IMR-90 (cell line): Measurements from ENCODE around the gene MTPN. TPM values are rescaled to one million over a fixed set of nuclear protein-coding genes. Genes with fewer than 3 reads are reported as not detected.

Source experiments
- ATAC-seq: fragments of 200-7000 bp; cut with Tn5 transposase; 2 replicates; pipeline ENCODE4 v1.9.1; 2020; ENCODE audit warnings: low read depth, mild to moderate bottlenecking, moderate library complexity
- BruUV-seq: library from RNA; stranded (reverse); fragments of 400-500 nt; replicated peaks from 2 replicates; lab custom pipeline; 2021; lab: Mats Ljungman, UMichigan
- CTCF ChIA-PET: fragments of 300-600 bp; formaldehyde crosslinking; extraction: SDS; loops from one replicate; lab custom pipeline; 2021; ENCODE audit warnings: antibody characterized with exemption; lab: Yijun Ruan, JAX
- POLR2A ChIA-PET: fragments of 300-600 bp; sonication (Branson Sonifier 250); formaldehyde crosslinking; loops from one replicate; lab custom pipeline; 2022; ENCODE audit warnings: antibody characterized with exemption; ENCODE audit not compliant: unreplicated experiment; lab: Charles Lee
- DNase-seq: peaks from one replicate; pipeline ENCODE4 v3.0.0; 2013
- H2AFZ ChIP-seq: replicated peaks from 2 replicates; pipeline ENCODE3; 2013; ENCODE audit warnings: low read length, mild to moderate bottlenecking; ENCODE audit not compliant: poor library complexity
- H2AK5ac ChIP-seq: 2 replicates; pipeline ENCODE4 v1.6.1; 2013; ENCODE audit warnings: low read depth, low read length, inconsistent platforms
- H2AK9ac ChIP-seq: replicated peaks from 2 replicates; pipeline ENCODE3; 2013; ENCODE audit warnings: mild to moderate bottlenecking, low read depth, low read length, moderate library complexity; ENCODE audit not compliant: poor library complexity
- H2BK120ac ChIP-seq: 2 replicates; pipeline ENCODE4 v1.6.1; 2013; ENCODE audit warnings: low read depth, low read length, inconsistent platforms
- H2BK15ac ChIP-seq: 3 replicates; pipeline ENCODE4 v1.6.1; 2013; ENCODE audit warnings: low read depth, low read length, inconsistent platforms
- H2BK20ac ChIP-seq: 2 replicates; pipeline ENCODE4 v1.6.1; 2013; ENCODE audit warnings: low read depth, mild to moderate bottlenecking, inconsistent platforms, low read length, moderate library complexity
- H2BK5ac ChIP-seq: 2 replicates; pipeline ENCODE4 v1.6.1; 2013; ENCODE audit warnings: mild to moderate bottlenecking, low read depth, low read length, inconsistent platforms; ENCODE audit not compliant: poor library complexity, severe bottlenecking
- H3K14ac ChIP-seq: replicated peaks from 2 replicates; pipeline ENCODE4 v1.6.1; 2013; ENCODE audit warnings: low read depth, low read length, inconsistent platforms
- H3K18ac ChIP-seq: 2 replicates; pipeline ENCODE4 v1.6.1; 2013; ENCODE audit warnings: low read depth, low read length, control low read depth
- H3K23ac ChIP-seq: 2 replicates; pipeline ENCODE4 v1.6.1; 2013; ENCODE audit warnings: low read depth, low read length, inconsistent platforms
- H3K27ac ChIP-seq: 2 replicates; pipeline ENCODE4 v1.5.1; 2013; ENCODE audit warnings: mild to moderate bottlenecking, control low read depth, low read length; ENCODE audit not compliant: insufficient read depth
- H3K27me3 ChIP-seq: 2 replicates; pipeline ENCODE4 v1.6.1; 2013; ENCODE audit warnings: low read length; ENCODE audit not compliant: control insufficient read depth, insufficient read depth
- H3K36me3 ChIP-seq: 2 replicates; pipeline ENCODE4 v1.6.1; 2013; ENCODE audit warnings: low read length, mixed read lengths; ENCODE audit not compliant: control insufficient read depth, insufficient read depth
- H3K4ac ChIP-seq: 2 replicates; pipeline ENCODE4 v1.6.1; 2013; ENCODE audit warnings: low read depth, low read length, inconsistent platforms
- H3K4me1 ChIP-seq: 2 replicates; pipeline ENCODE4 v1.6.1; 2013; ENCODE audit warnings: low read length, mixed read lengths; ENCODE audit not compliant: control insufficient read depth, insufficient read depth
- H3K4me2 ChIP-seq: 2 replicates; pipeline ENCODE4 v1.6.1; 2013; ENCODE audit warnings: low read depth, mild to moderate bottlenecking, control low read depth, low read length, moderate library complexity
- H3K4me3 ChIP-seq: 2 replicates; pipeline ENCODE4 v1.5.1; 2013; ENCODE audit warnings: low read depth, mild to moderate bottlenecking, control low read depth, low read length, moderate library complexity; ENCODE audit not compliant: insufficient read depth
- H3K56ac ChIP-seq: 2 replicates; pipeline ENCODE4 v1.6.1; 2013; ENCODE audit warnings: low read length, inconsistent platforms; ENCODE audit not compliant: insufficient read depth; ENCODE audit errors: extremely low read depth
- H3K79me1 ChIP-seq, 2 experiments: 2 replicates each; pipeline ENCODE4 v1.6.1; 2013; ENCODE audit warnings: low read length in 2 of 2, inconsistent platforms in 1 of 2, low read depth in 1 of 2
- H3K9ac ChIP-seq: 2 replicates; pipeline ENCODE4 v1.6.1; 2013; ENCODE audit warnings: low read depth, low read length, control low read depth
- H3K9me1 ChIP-seq: 2 replicates; pipeline ENCODE4 v1.6.1; 2013; ENCODE audit warnings: low read length, inconsistent platforms; ENCODE audit not compliant: insufficient read depth
- H3K9me3 ChIP-seq: 2 replicates; pipeline ENCODE4 v1.6.1; 2013; ENCODE audit warnings: low read length; ENCODE audit not compliant: control insufficient read depth, insufficient read depth
- H4K20me1 ChIP-seq: 2 replicates; pipeline ENCODE4 v1.6.1; 2013; ENCODE audit warnings: low read length, inconsistent platforms; ENCODE audit not compliant: insufficient read depth
- H4K5ac ChIP-seq: 2 replicates; pipeline ENCODE4 v1.6.1; 2013; ENCODE audit warnings: mild to moderate bottlenecking, low read depth, low read length, control low read depth
- H4K8ac ChIP-seq, 2 experiments: 2 replicates each; pipeline ENCODE4 v1.6.1; 2013; ENCODE audit warnings: low read depth in 2 of 2, low read length in 2 of 2, control low read depth in 1 of 2, inconsistent platforms in 1 of 2
- H4K91ac ChIP-seq: 2 replicates; pipeline ENCODE4 v1.6.1; 2013; ENCODE audit warnings: low read depth, low read length, inconsistent platforms; ENCODE audit not compliant: insufficient read depth
- BHLHE40 ChIP-seq: fragments of 150-350 bp; IDR thresholded peaks from 2 replicates; pipeline ENCODE4 v1.6.1; 2016; ENCODE audit warnings: mild to moderate bottlenecking, low read depth, low read length
- CEBPB ChIP-seq: IDR thresholded peaks from 2 replicates; pipeline ENCODE4 v1.6.1; 2012; ENCODE audit warnings: low read depth, low read length, improper control_type of control experiment
- CHD1 ChIP-seq: IDR thresholded peaks from 2 replicates; pipeline ENCODE4 v1.6.1; 2012; ENCODE audit warnings: low read depth, low read length, improper control_type of control experiment
- CTCF ChIP-seq: conservative IDR thresholded peaks from 2 replicates; pipeline ENCODE4 v1.5.1; 2012; ENCODE audit warnings: mild to moderate bottlenecking, low read depth, low read length, improper control_type of control experiment
- ELK1 ChIP-seq: fragments of 150-350 bp; IDR thresholded peaks from 2 replicates; pipeline ENCODE4 v1.6.1; 2016; ENCODE audit warnings: low read depth, mild to moderate bottlenecking, low read length, moderate library complexity, borderline replicate concordance
- FOS ChIP-seq: fragments of 150-350 bp; IDR thresholded peaks from 2 replicates; pipeline ENCODE4 v1.6.1; 2016; ENCODE audit warnings: low read depth, low read length
- MAFK ChIP-seq: IDR thresholded peaks from 2 replicates; pipeline ENCODE4 v1.6.1; 2012; ENCODE audit warnings: low read depth, low read length, improper control_type of control experiment
- MAZ ChIP-seq: IDR thresholded peaks from 2 replicates; pipeline ENCODE4 v1.6.1; 2012; ENCODE audit warnings: low read depth, mild to moderate bottlenecking, low read length, improper control_type of control experiment, moderate library complexity, borderline replicate concordance
- MXI1 ChIP-seq: IDR thresholded peaks from 2 replicates; pipeline ENCODE4 v1.6.1; 2012; ENCODE audit warnings: low read depth, mild to moderate bottlenecking, low read length, moderate library complexity, borderline replicate concordance
- NFE2L2 ChIP-seq: fragments of 150-350 bp; IDR thresholded peaks from 2 replicates; pipeline ENCODE4 v1.6.1; 2016; ENCODE audit warnings: low read depth, mild to moderate bottlenecking, low read length
- POLR2A ChIP-seq: IDR thresholded peaks from 2 replicates; pipeline ENCODE4 v1.6.1; 2012; ENCODE audit warnings: mild to moderate bottlenecking, low read depth, low read length
- RAD21 ChIP-seq: IDR thresholded peaks from 2 replicates; pipeline ENCODE4 v1.6.1; 2012; ENCODE audit warnings: low read length, improper control_type of control experiment
- RFX5 ChIP-seq: IDR thresholded peaks from 2 replicates; pipeline ENCODE4 v1.8.0; 2012; ENCODE audit warnings: low read depth, mild to moderate bottlenecking, low read length, moderate library complexity
- SMC3 ChIP-seq: fragments of 150-350 bp; IDR thresholded peaks from 2 replicates; pipeline ENCODE4 v1.6.1; 2016; ENCODE audit warnings: low read depth, mild to moderate bottlenecking, antibody characterized with exemption, low read length, moderate library complexity
- WGBS, 2 experiments: methylation state at CpG; one replicate each; pipeline versions ENCODE4 v1.1.5 to v1.1.7; 2013; ENCODE audit warnings: missing lambda C conversion rate in 2 of 2; ENCODE audit not compliant: insufficient read length in 1 of 2; ENCODE audit errors: extremely low coverage in 2 of 2; 5-methylcytosine and 5-hydroxymethylcytosine counted together
- dilution Hi-C: fragments of 300-500 bp; cut with HindIII; formaldehyde crosslinking; loops from one replicate; pipeline ENCODE4 v1.14.3; 2018; ENCODE audit warnings: low sequenced_read_pairs; ENCODE audit not compliant: unreplicated experiment
- in situ Hi-C: fragments of 300-500 bp; cut with MboI; formaldehyde crosslinking; loops from 3 replicates; pipeline ENCODE4 v1.14.3; 2019; ENCODE audit warnings: low sequenced_read_pairs, inconsistent platforms, mixed read lengths
- intact Hi-C: fragments of 100-400 bp; cut with micrococcal nuclease; formaldehyde crosslinking; loops from 2 replicates; pipeline ENCODE4 v1.10.0; 2022
- polyA plus RNA-seq, 3 experiments: library from polyadenylated mRNA; depleted of rRNA; stranded (reverse); fragments of >200 nt; gene quantifications; 2 replicates each; pipeline ENCODE4 v1.2.3, GENCODE V29; 2012; ENCODE audit warnings: low replicate concordance in 1 of 3
- total RNA-seq: library from RNA; depleted of rRNA; stranded (reverse); fragments of >200 nt; gene quantifications from 2 replicates; pipeline ENCODE4 v1.2.3, GENCODE V29; 2012
- TF ChIP-seq, protein P1 (sequence below): fragments of 150-350 bp; IDR thresholded peaks from 2 replicates; pipeline ENCODE4 v1.6.1; 2017; ENCODE audit warnings: mild to moderate bottlenecking, antibody characterized with exemption, low read length, low read depth

The MTPN gene
- total and polyA plus RNA-seq, 2 of the 4 experiments (the other 2 are of a cell fraction), result 58.8 to 94.4 TPM

DNA sequence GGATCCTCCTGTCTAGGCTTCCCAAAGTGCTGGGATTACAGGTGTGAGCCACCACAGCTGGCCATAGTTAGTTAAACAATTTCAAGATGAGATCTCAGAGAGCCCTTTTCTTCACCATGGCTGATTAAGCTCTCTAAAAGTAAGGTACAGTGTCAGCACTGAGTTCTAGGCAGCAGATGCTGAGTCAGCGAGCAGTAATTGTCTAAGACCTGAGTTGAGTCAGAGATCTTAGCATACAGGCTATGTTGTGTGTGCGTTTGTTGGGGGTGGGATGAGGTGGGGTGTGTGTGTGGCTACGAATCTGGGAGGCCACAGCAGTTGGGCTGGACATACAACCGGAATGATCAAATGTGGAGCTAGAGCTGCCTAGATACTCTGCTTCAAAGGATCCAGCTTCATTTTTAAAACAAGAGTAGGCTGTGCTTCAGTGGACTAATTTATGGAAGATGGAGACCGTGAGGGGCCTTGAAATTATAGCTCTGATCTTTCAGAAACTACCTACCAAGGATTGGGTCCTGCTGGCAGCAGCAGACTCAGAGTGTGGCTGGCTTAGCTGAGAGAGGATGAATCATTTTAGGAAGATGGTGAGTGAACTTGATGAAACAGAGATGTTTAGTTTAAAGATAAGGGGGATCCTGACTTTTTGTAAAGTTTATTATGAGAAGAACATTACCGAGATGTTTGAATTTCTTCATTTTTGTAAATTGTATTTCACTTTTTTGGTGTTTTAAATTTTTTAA, 17.5 kb upstream of the MTPN start:
- H3K9me1 ChIP-seq, result no peaks in the 10 kb centered on the region
- no peaks in the 10 kb centered on the region for H3K79me1 ChIP-seq
- no peak overlapping the region for H4K91ac ChIP-seq
- H3K36me3 ChIP-seq, result no peaks in the 10 kb centered on the region
- H3K4ac ChIP-seq, result no peak overlapping the region
- H3K14ac ChIP-seq, result no peak overlapping the region
- 86% methylated on average over 1 of the region's 6 CpGs; no CpG with 5 or more reads in 1 of the 2 experiments for WGBS, 2 experiments
- no peak overlapping the region for H3K56ac ChIP-seq
- ATAC-seq (peak; percentile 67), DNase-seq (peak; percentile 59)
- no peak overlapping the region for H3K4me2 ChIP-seq
- no peak overlapping the region for H2BK15ac ChIP-seq
- no peaks in the 10 kb centered on the region for H3K9me3 ChIP-seq
- no peak overlapping the region for H2BK20ac ChIP-seq
- no peak overlapping the region for H2AK9ac ChIP-seq
- H2BK120ac ChIP-seq, result no peak overlapping the region
- BruUV-seq, result no TSS peak
- no peak overlapping the region for H2AK5ac ChIP-seq
- no peak overlapping the region for H3K9ac ChIP-seq
- no peak overlapping the region for H3K18ac ChIP-seq
- no peak overlapping the region for H3K4me3 ChIP-seq
- H3K4me1 ChIP-seq, result no peaks in the 10 kb centered on the region
- no peaks in the 10 kb centered on the region for H3K27me3 ChIP-seq
- H4K5ac ChIP-seq, result no peak overlapping the region
- no peak overlapping the region for H3K27ac ChIP-seq
- H4K8ac ChIP-seq, result no peak overlapping the region
- no peak overlapping the region for H2AFZ ChIP-seq
- POLR2A ChIA-PET, result no interaction called here
- no peak overlapping the region for H3K23ac ChIP-seq
- intact Hi-C loops, result loop anchor here (5.0 kb wide), 1 partner anchor 53 kb away; no protein-coding TSS in a partner anchor
- dilution Hi-C loops, result no loop called here
- in situ Hi-C loops, result no loop called here
- H4K20me1 ChIP-seq, result no peaks in the 10 kb centered on the region
- H2BK5ac ChIP-seq, result no peak overlapping the region
- CTCF ChIA-PET, result no interaction called here
- no peak for TF ChIP-seq FOS
- no peak for TF ChIP-seq SMC3
- TF ChIP-seq MAZ, result no peak
- peak; percentile 8; the same call in 1 of the 2 replicates for TF ChIP-seq NFE2L2
- TF ChIP-seq RAD21, result no peak
- TF ChIP-seq CEBPB, result no peak
- TF ChIP-seq POLR2A, result no peak
- no peak for TF ChIP-seq BHLHE40
- no peak for TF ChIP-seq CHD1
- TF ChIP-seq ELK1, result no peak
- TF ChIP-seq RFX5, result no peak
- TF ChIP-seq, protein P1, sequence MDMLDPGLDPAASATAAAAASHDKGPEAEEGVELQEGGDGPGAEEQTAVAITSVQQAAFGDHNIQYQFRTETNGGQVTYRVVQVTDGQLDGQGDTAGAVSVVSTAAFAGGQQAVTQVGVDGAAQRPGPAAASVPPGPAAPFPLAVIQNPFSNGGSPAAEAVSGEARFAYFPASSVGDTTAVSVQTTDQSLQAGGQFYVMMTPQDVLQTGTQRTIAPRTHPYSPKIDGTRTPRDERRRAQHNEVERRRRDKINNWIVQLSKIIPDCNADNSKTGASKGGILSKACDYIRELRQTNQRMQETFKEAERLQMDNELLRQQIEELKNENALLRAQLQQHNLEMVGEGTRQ, result no peak
- TF ChIP-seq CTCF, result no peak
- peak; percentile 96 for TF ChIP-seq MAFK
- TF ChIP-seq MXI1, result no peak
